Skeletal muscle tissue (tissue), 4 donors: ENCODE data around the gene SEMA5B. TPM values are rescaled to one million over a fixed set of nuclear protein-coding genes. Genes with fewer than 3 reads are reported as not detected.

Experiments
- H3K27ac ChIP-seq: one replicate; pipeline ENCODE4 v1.7.0; 2013; ENCODE audit warnings: mild to moderate bottlenecking, low read depth, low read length, inconsistent platforms
- H3K27me3 ChIP-seq, 3 donors: one replicate each; pipeline ENCODE4 v1.7.0; 2013; ENCODE audit warnings: low read length in 3 of 3; ENCODE audit not compliant: control insufficient read depth in 3 of 3, insufficient read depth in 3 of 3
- H3K36me3 ChIP-seq, 3 donors: one replicate each; pipeline ENCODE4 v1.7.0; 2013; ENCODE audit warnings: low read length in 3 of 3; ENCODE audit not compliant: control insufficient read depth in 3 of 3, insufficient read depth in 3 of 3
- H3K4me1 ChIP-seq, 3 donors: one replicate each; pipeline ENCODE4 v1.7.0; 2013; ENCODE audit warnings: low read length in 3 of 3, mild to moderate bottlenecking in 3 of 3; ENCODE audit not compliant: control insufficient read depth in 3 of 3, insufficient read depth in 3 of 3
- H3K4me3 ChIP-seq, 3 donors: one replicate each; pipeline ENCODE4 v1.7.0; 2013; ENCODE audit warnings: low read length in 3 of 3
- H3K9ac ChIP-seq, 3 donors: one replicate each; pipeline ENCODE4 v1.7.0; 2013; ENCODE audit warnings: low read length in 3 of 3, mild to moderate bottlenecking in 3 of 3, moderate library complexity in 2 of 3, low read depth in 1 of 3
- H3K9me3 ChIP-seq, 3 donors: one replicate each; pipeline ENCODE4 v1.7.0; 2013; ENCODE audit warnings: low read length in 3 of 3; ENCODE audit not compliant: control insufficient read depth in 3 of 3
- total RNA-seq: library from RNA; depleted of rRNA; stranded (reverse); fragments of >200 nt; gene quantifications from one replicate; pipeline ENCODE4 v1.2.3, GENCODE V29; 2014
- donor health status: Osteomylitis.

SEMA5B gene
- total RNA-seq, 1 donor from 2014 or later, result 8.4 TPM

- Histone ChIP-seq H3K4me3 (no peak overlapping the region), H3K36me3 (no peaks in the 10 kb centered on the region), H3K27ac (no peak overlapping the region), H3K4me1 (no peaks in the 10 kb centered on the region), H3K27me3 (peaks cover 0 to 19% (median 16%) of the 10 kb centered on the region in 3 donors), H3K9me3 (no peaks in the 10 kb centered on the region), H3K9ac (no peak overlapping the region)
These were observed 25.3 kb downstream of the SEMA5B start for GRCh38 chr3:123002100-123002748.

GRCh38 chr3:122998856-122999255, 28.7 kb downstream of the SEMA5B start:
- Histone ChIP-seq H3K27ac (no peak overlapping the region), H3K4me1 (peaks cover 11 to 16% (median 13%) of the 10 kb centered on the region in 3 donors), H3K9ac (no peak overlapping the region), H3K36me3 (no peaks in the 10 kb centered on the region), H3K27me3 (peaks cover 0 to 28% (median 26%) of the 10 kb centered on the region in 3 donors), H3K4me3 (no peak overlapping the region), H3K9me3 (no peaks in the 10 kb centered on the region)

GRCh38 chr3:122998206-122998605, 29.4 kb downstream of the SEMA5B start:
- H3K9ac ChIP-seq, result no peak overlapping the region
- peaks cover 0 to 32% (median 29%) of the 10 kb centered on the region in 3 donors for H3K27me3 ChIP-seq
- no peak overlapping the region for H3K27ac ChIP-seq
- peaks cover 16 to 22% (median 18%) of the 10 kb centered on the region in 3 donors for H3K4me1 ChIP-seq
- H3K36me3 ChIP-seq, result no peaks in the 10 kb centered on the region
- H3K4me3 ChIP-seq, result no peak overlapping the region
- H3K9me3 ChIP-seq, result no peaks in the 10 kb centered on the region

GRCh38 chr3:122996038-122996580, 31.5 kb downstream of the SEMA5B start:
- Histone ChIP-seq H3K36me3 (no peaks in the 10 kb centered on the region), H3K4me1 (peaks cover 21 to 42% (median 31%) of the 10 kb centered on the region in 3 donors), H3K9ac (peak overlapping the region in 1 of 3 donors; percentile 8), H3K4me3 (no peak overlapping the region), H3K27ac (no peak overlapping the region), H3K9me3 (no peaks in the 10 kb centered on the region), H3K27me3 (peaks cover 16 to 48% (median 44%) of the 10 kb centered on the region in 3 donors)

GRCh38 chr3:122994954-122995353, 32.6 kb downstream of the SEMA5B start:
- Histone ChIP-seq H3K36me3 (no peaks in the 10 kb centered on the region), H3K4me1 (peaks cover 21 to 45% (median 31%) of the 10 kb centered on the region in 3 donors), H3K9ac (no peak overlapping the region), H3K27me3 (peaks cover 28 to 52% (median 47%) of the 10 kb centered on the region in 3 donors), H3K4me3 (no peak overlapping the region), H3K9me3 (no peaks in the 10 kb centered on the region), H3K27ac (no peak overlapping the region)

- Histone ChIP-seq H3K27me3 (peaks cover 43 to 68% (median 60%) of the 10 kb centered on the region in 3 donors), H3K27ac (no peak overlapping the region), H3K9me3 (no peaks in the 10 kb centered on the region), H3K4me3 (no peak overlapping the region), H3K9ac (peak overlapping the region in 1 of 3 donors; percentile 8), H3K4me1 (peaks cover 27 to 45% (median 31%) of the 10 kb centered on the region in 3 donors), H3K36me3 (no peaks in the 10 kb centered on the region)
These were observed 34.2 kb downstream of the SEMA5B start for GRCh38 chr3:122993124-122993978.

- peaks cover 27 to 45% (median 31%) of the 10 kb centered on the region in 3 donors for H3K4me1 ChIP-seq
- H3K27ac ChIP-seq, result no peak overlapping the region
- no peak overlapping the region for H3K4me3 ChIP-seq
These were observed 34.9 kb downstream of the SEMA5B start for GRCh38 chr3:122992676-122993075.

GRCh38 chr3:122992133-122992532, 35.4 kb downstream of the SEMA5B start:
- no peaks in the 10 kb centered on the region for H3K9me3 ChIP-seq
- H3K27ac ChIP-seq, result no peak overlapping the region
- H3K36me3 ChIP-seq, result no peaks in the 10 kb centered on the region
- no peak overlapping the region for H3K9ac ChIP-seq
- H3K27me3 ChIP-seq, result peaks cover 52 to 76% (median 68%) of the 10 kb centered on the region in 3 donors
- no peak overlapping the region for H3K4me3 ChIP-seq
- H3K4me1 ChIP-seq, result peaks cover 27 to 48% (median 31%) of the 10 kb centered on the region in 3 donors

More at GRCh38 chr3:122992676-122993075, 34.9 kb downstream of the SEMA5B start:
- H3K36me3 ChIP-seq, result no peaks in the 10 kb centered on the region
- peak overlapping the region in 1 of 3 donors; percentile 8 for H3K9ac ChIP-seq
- H3K27me3 ChIP-seq, result peaks cover 47 to 71% (median 63%) of the 10 kb centered on the region in 3 donors
- no peaks in the 10 kb centered on the region for H3K9me3 ChIP-seq

- Histone ChIP-seq H3K9me3 (no peaks in the 10 kb centered on the region), H3K27ac (no peak overlapping the region), H3K9ac (no peak overlapping the region), H3K36me3 (no peaks in the 10 kb centered on the region), H3K4me3 (no peak overlapping the region), H3K4me1 (peaks cover 23 to 42% (median 27%) of the 10 kb centered on the region in 3 donors), H3K27me3 (peaks cover 55 to 78% (median 71%) of the 10 kb centered on the region in 3 donors)
These were observed 36.2 kb downstream of the SEMA5B start for GRCh38 chr3:122991236-122991985.
